Keratinocyte (primary cell): ENCODE results near the gene SMARCC2. TPM values are rescaled to one million over a fixed set of nuclear protein-coding genes. Genes with fewer than 3 reads are reported as not detected.
A peak's percentile ranks its signal among the peaks of the same experiment; 100 is the strongest.

Experiments used
- DNase-seq: peaks from one replicate; pipeline ENCODE4 v3.0.0-alpha.2; 2011; ENCODE audit warnings: low read depth, missing footprints, low spot score
- FAIRE-seq: peaks from 2 replicates; lab custom pipeline; 2011; peaks lifted over from hg19 to GRCh38; lab: Jason Lieb, UNC
- H2AFZ ChIP-seq: 2 replicates; pipeline ENCODE4 v1.6.0; 2012; ENCODE audit warnings: low read length, control low read depth, inconsistent platforms; ENCODE audit not compliant: control insufficient read depth
- H3K27ac ChIP-seq: 2 replicates; pipeline ENCODE4 v1.5.1; 2011; ENCODE audit warnings: low read length; ENCODE audit not compliant: control insufficient read depth, insufficient read depth
- H3K27me3 ChIP-seq: 3 replicates; pipeline ENCODE4 v1.6.0; 2011; ENCODE audit warnings: low read length; ENCODE audit not compliant: control insufficient read depth, insufficient read depth; ENCODE audit errors: extremely low read depth
- H3K36me3 ChIP-seq, 2 experiments: 2 replicates in 1 of 2; 3 replicates in 1 of 2; pipeline ENCODE4 v1.5.1; 2011; ENCODE audit warnings: low read length in 2 of 2, mild to moderate bottlenecking in 1 of 2; ENCODE audit not compliant: control insufficient read depth in 2 of 2, insufficient read depth in 2 of 2; ENCODE audit errors: extremely low read depth in 1 of 2
- H3K4me1 ChIP-seq: 3 replicates; pipeline ENCODE4 v1.5.1; 2011; ENCODE audit warnings: low read length; ENCODE audit not compliant: control insufficient read depth, insufficient read depth; ENCODE audit errors: extremely low read depth
- H3K4me2 ChIP-seq: 3 replicates; pipeline ENCODE4 v1.6.0; 2011; ENCODE audit warnings: low read depth, low read length; ENCODE audit not compliant: control insufficient read depth, insufficient read depth; ENCODE audit errors: extremely low read depth
- H3K4me3 ChIP-seq, 3 experiments: fragments of 200-600 bp in 1 of 3; sonication (generic) in 1 of 3; 2 replicates in 2 of 3; 3 replicates in 1 of 3; pipeline ENCODE4 v1.5.1; 2011 to 2016; ENCODE audit warnings: low read length in 3 of 3, mild to moderate bottlenecking in 3 of 3, control low read depth in 2 of 3, inconsistent platforms in 1 of 3, low read depth in 1 of 3, mixed read lengths in 1 of 3, mixed run types in 1 of 3, moderate library complexity in 1 of 3; ENCODE audit not compliant: control insufficient read depth in 2 of 3, insufficient read depth in 2 of 3; ENCODE audit errors: extremely low read depth in 1 of 3
- H3K79me2 ChIP-seq: 2 replicates; pipeline ENCODE4 v1.6.0; 2012; ENCODE audit warnings: low read length; ENCODE audit not compliant: control insufficient read depth, insufficient read depth
- H3K9ac ChIP-seq: 3 replicates; pipeline ENCODE4 v1.6.0; 2011; ENCODE audit warnings: low read length; ENCODE audit not compliant: control insufficient read depth, insufficient read depth; ENCODE audit errors: extremely low read depth
- H3K9me1 ChIP-seq: 3 replicates; pipeline ENCODE4 v1.6.0; 2011; ENCODE audit warnings: low read length; ENCODE audit not compliant: control insufficient read depth, insufficient read depth; ENCODE audit errors: extremely low read depth
- H3K9me3 ChIP-seq: 2 replicates; pipeline ENCODE4 v1.5.1; 2012; ENCODE audit warnings: low read depth, low read length; ENCODE audit not compliant: control insufficient read depth
- H4K20me1 ChIP-seq: 3 replicates; pipeline ENCODE4 v1.6.0; 2011; ENCODE audit warnings: low read length; ENCODE audit not compliant: control insufficient read depth, insufficient read depth; ENCODE audit errors: extremely low read depth
- EZH2 ChIP-seq: IDR thresholded peaks from one replicate; pipeline ENCODE4 v1.6.1; 2012; ENCODE audit warnings: inconsistent platforms, mild to moderate bottlenecking, low read length, moderate library complexity
- dilution Hi-C: fragments of 300-500 bp; cut with MboI; formaldehyde crosslinking; loops from one replicate; pipeline ENCODE4 v1.7.0; 2020; ENCODE audit warnings: low sequenced_read_pairs; ENCODE audit not compliant: extremely low pct_ligation_motif_present
- polyA plus RNA-seq, 5 experiments: library from polyadenylated mRNA; depleted of rRNA in 3 of 5; stranded (reverse) in 3 of 5; stranded (forward) in 1 of 5; unstranded in 1 of 5; fragments of >200 nt; gene quantifications; 1 replicate in 1 of 5; 2 replicates in 3 of 5; 3 replicates in 1 of 5; pipeline versions ENCODE4 v1.2.1 to v1.2.3, GENCODE V29; 2011 to 2012; ENCODE audit warnings: missing spikeins in 2 of 5, low read depth in 1 of 5, low replicate concordance in 1 of 5
- TF ChIP-seq, protein P1 (sequence below), 3 experiments: IDR thresholded peaks in 1 of 3; conservative IDR thresholded peaks in 1 of 3; optimal IDR thresholded peaks in 1 of 3; 2 replicates in 2 of 3; 3 replicates in 1 of 3; pipeline versions ENCODE3 to v1.5.1; 2011; ENCODE audit warnings: low read length in 3 of 3, mild to moderate bottlenecking in 3 of 3, moderate library complexity in 2 of 3, control low read depth in 1 of 3, inconsistent platforms in 1 of 3; ENCODE audit not compliant: insufficient read depth in 2 of 3; ENCODE audit errors: extremely low read depth in 1 of 3

SMARCC2 gene
- polyA plus RNA-seq, 1 donor (not counting 4 experiments of a cell fraction or from before 2014, with no cell fraction given) = 32.5 TPM

DNA sequence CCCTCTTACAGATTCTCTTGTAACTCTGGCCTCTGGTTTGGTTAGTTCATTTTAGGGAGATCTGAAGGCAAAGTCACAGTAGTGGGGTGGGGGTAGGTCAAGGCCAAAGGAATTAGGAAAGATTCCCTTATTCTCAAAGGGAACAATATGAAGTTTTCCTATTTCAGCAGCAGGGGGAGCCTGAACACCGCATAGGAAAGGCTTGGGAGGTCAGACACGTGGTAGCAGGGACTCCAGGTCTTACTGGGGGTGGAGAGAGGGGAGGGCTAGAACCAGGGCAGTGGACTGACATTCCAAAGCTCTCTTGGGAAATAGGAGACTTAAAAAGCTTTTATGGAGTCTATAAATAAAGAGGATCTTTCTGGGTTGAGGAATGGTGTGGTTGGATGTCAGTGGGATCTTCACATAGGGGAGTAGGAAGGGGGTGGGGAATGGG is 69.9 kb downstream of the SMARCC2 start:
- peak overlapping the region; percentile 93 for H3K4me2 ChIP-seq
- H3K79me2 ChIP-seq = peaks cover 11% of the 10 kb centered on the region
- H2AFZ ChIP-seq = no peak overlapping the region
- no peaks in the 10 kb centered on the region for H4K20me1 ChIP-seq
- no peaks in the 10 kb centered on the region for H3K9me3 ChIP-seq
- H3K9ac ChIP-seq = peak overlapping the region; percentile 77
- peak overlapping the region in 2 of 3 experiments; percentile 71 to 72 for H3K4me3 ChIP-seq
- no peaks in the 10 kb centered on the region for H3K27me3 ChIP-seq
- peak overlapping the region; percentile 66 for H3K27ac ChIP-seq
- no peaks in the 10 kb centered on the region for H3K9me1 ChIP-seq
- FAIRE-seq (peak; percentile 71), DNase-seq (no peak)
- dilution Hi-C loops = no loop called here
- peaks cover 26% of the 10 kb centered on the region for H3K4me1 ChIP-seq
- peaks cover 3 to 27% of the 10 kb centered on the region in 2 experiments for H3K36me3 ChIP-seq
- TF ChIP-seq, protein P1, sequence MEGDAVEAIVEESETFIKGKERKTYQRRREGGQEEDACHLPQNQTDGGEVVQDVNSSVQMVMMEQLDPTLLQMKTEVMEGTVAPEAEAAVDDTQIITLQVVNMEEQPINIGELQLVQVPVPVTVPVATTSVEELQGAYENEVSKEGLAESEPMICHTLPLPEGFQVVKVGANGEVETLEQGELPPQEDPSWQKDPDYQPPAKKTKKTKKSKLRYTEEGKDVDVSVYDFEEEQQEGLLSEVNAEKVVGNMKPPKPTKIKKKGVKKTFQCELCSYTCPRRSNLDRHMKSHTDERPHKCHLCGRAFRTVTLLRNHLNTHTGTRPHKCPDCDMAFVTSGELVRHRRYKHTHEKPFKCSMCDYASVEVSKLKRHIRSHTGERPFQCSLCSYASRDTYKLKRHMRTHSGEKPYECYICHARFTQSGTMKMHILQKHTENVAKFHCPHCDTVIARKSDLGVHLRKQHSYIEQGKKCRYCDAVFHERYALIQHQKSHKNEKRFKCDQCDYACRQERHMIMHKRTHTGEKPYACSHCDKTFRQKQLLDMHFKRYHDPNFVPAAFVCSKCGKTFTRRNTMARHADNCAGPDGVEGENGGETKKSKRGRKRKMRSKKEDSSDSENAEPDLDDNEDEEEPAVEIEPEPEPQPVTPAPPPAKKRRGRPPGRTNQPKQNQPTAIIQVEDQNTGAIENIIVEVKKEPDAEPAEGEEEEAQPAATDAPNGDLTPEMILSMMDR (optimal IDR thresholded peaks at IDR 0.05 in 1 of 3, IDR thresholded peaks at IDR 0.05 in 1 of 3, conservative IDR thresholded peaks at IDR 0.05 in 1 of 3; ENCODE audit: extremely low read depth in 1 of 3, insufficient read depth in 2 of 3, low read length in 3 of 3) = peak; percentile 75 to 83 (median 79)
- TF ChIP-seq EZH2 = no peak

DNA sequence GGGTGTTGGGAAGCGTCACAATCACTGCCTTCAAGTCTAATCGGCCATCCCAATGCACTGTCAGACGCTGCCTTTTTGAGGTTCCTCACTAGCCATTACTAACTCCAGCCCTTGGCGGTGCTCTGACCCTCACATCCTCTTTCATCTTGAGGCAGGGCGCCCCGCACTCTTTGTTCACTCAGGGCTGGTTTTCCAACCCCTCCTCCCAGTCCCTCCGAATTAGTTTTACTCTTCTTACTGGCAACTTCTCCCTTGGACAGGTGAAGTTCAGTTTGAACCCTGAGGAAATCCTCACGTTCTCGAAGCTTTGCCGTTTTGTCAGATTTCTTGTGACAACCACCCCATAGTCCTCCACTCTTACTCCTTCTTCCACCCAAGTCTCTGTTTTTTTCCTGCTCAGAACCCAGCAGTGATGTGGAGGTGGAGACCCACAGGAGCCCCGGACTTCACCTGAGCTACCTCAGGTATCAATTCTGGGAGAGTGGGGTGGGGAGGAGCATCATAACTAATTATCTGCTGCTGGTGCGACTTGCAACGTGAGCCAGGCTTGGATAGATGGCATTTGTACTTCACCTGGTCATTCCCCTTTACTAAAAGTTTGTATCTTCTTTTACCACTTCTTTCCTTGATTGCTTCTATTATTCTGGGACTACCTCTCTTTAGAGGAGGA is 70.5 kb downstream of the SMARCC2 start:
- Histone ChIP-seq H3K4me1 (peaks cover 26% of the 10 kb centered on the region), H3K9me3 (no peaks in the 10 kb centered on the region), H3K36me3 (peaks cover 4 to 28% of the 10 kb centered on the region in 2 experiments), H3K9ac (peak overlapping the region; percentile 77), H4K20me1 (no peaks in the 10 kb centered on the region), H3K4me3 (peak overlapping the region; percentile 69 to 72 (median 71)), H2AFZ (peak overlapping the region; percentile 18), H3K9me1 (no peaks in the 10 kb centered on the region), H3K79me2 (peaks cover 11% of the 10 kb centered on the region), H3K27me3 (no peaks in the 10 kb centered on the region), H3K27ac (peak overlapping the region; percentile 66), H3K4me2 (peak overlapping the region; percentile 93)
- dilution Hi-C loops = no loop called here
- no peak for TF ChIP-seq EZH2
- TF ChIP-seq, protein P1 (optimal IDR thresholded peaks at IDR 0.05 in 1 of 3, IDR thresholded peaks at IDR 0.05 in 1 of 3, conservative IDR thresholded peaks at IDR 0.05 in 1 of 3; ENCODE audit: extremely low read depth in 1 of 3, insufficient read depth in 2 of 3, low read length in 3 of 3) = no peak
- no peak for DNase-seq
- FAIRE-seq = no peak
